Brain microvascular endothelial cell (primary cell): ENCODE measurements around the gene FRS3.

Experiments
- DNase-seq: peaks from one replicate; pipeline ENCODE4 v3.0.0-alpha.2; 2020
- H3K27ac ChIP-seq: fragments of 250-450 bp; sonication (Bioruptor Pico); 2 replicates; pipeline ENCODE4 v1.5.1; 2020; ENCODE audit warnings: mild to moderate bottlenecking, moderate library complexity
- H3K27me3 ChIP-seq: fragments of 250-450 bp; sonication (Bioruptor Pico); replicated peaks from 2 replicates; pipeline ENCODE4 v1.5.1; 2020; ENCODE audit warnings: mild to moderate bottlenecking
- H3K36me3 ChIP-seq: fragments of 250-450 bp; sonication (Bioruptor Pico); replicated peaks from 2 replicates; pipeline ENCODE4 v1.5.1; 2020; ENCODE audit warnings: mild to moderate bottlenecking
- H3K4me3 ChIP-seq: 2 replicates; pipeline ENCODE4 v1.5.1; 2011; ENCODE audit warnings: low read depth, mild to moderate bottlenecking, control low read depth, low read length, moderate library complexity
- in situ Hi-C: cut with HindIII; loops from 2 replicates; pipeline ENCODE4 v1.10.0; 2017; ENCODE audit warnings: low sequenced_read_pairs, low pct_ligation_motif_present
- TF ChIP-seq, protein P1 (sequence below): IDR thresholded peaks from 2 replicates; pipeline ENCODE4 v1.5.1; 2011; ENCODE audit warnings: low read depth, mild to moderate bottlenecking, moderate library complexity, low read length, control low read depth, inconsistent platforms; ENCODE audit errors: missing control alignments

FRS3 gene

DNA sequence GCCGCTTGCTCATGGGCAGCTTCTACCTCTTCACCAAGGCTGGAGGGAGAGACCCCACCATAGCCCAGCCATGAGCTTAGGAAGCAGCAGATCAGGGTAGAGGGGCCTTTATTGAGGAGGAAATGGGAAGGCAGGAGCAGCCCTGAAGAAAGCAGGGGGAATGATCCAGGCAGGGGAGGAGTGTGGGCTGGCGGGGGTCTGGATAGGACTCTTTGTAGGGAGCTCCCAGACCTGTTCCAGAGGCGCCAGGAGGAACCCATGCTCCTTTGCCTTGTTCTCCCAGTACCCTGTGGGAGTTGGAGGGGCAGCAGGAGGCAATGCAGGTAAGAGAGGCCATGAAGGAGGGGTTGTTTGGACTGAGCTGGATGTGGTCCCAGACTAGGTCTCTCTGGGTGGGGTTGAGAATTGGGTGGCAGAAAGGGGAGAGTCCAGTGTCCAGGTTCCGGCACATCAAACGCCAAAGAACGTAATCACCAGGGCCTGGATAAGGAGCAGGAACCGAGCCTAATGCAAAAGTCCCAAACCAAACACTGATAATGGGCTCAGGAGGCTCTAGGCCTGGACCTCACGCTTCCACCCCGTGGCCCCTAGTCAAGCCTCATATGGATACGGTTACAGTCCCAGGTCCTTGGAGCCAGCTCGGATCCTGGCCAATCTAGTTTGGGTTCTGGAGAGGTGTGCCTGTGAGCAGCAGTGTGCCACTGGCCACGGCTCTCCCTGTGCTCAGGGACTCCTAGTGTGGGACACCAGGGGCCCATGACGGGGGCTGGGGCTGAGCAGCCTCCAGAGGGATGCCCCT, 20.4 kb downstream of the FRS3 start:
- no peak overlapping the region for H3K27ac ChIP-seq
- no peak overlapping the region for H3K4me3 ChIP-seq
- no peaks in the 10 kb centered on the region for H3K36me3 ChIP-seq
- TF ChIP-seq, protein P1, sequence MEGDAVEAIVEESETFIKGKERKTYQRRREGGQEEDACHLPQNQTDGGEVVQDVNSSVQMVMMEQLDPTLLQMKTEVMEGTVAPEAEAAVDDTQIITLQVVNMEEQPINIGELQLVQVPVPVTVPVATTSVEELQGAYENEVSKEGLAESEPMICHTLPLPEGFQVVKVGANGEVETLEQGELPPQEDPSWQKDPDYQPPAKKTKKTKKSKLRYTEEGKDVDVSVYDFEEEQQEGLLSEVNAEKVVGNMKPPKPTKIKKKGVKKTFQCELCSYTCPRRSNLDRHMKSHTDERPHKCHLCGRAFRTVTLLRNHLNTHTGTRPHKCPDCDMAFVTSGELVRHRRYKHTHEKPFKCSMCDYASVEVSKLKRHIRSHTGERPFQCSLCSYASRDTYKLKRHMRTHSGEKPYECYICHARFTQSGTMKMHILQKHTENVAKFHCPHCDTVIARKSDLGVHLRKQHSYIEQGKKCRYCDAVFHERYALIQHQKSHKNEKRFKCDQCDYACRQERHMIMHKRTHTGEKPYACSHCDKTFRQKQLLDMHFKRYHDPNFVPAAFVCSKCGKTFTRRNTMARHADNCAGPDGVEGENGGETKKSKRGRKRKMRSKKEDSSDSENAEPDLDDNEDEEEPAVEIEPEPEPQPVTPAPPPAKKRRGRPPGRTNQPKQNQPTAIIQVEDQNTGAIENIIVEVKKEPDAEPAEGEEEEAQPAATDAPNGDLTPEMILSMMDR = no peak
- no peaks in the 10 kb centered on the region for H3K27me3 ChIP-seq
- in situ Hi-C loops = no loop called here
- no peak for DNase-seq

DNA sequence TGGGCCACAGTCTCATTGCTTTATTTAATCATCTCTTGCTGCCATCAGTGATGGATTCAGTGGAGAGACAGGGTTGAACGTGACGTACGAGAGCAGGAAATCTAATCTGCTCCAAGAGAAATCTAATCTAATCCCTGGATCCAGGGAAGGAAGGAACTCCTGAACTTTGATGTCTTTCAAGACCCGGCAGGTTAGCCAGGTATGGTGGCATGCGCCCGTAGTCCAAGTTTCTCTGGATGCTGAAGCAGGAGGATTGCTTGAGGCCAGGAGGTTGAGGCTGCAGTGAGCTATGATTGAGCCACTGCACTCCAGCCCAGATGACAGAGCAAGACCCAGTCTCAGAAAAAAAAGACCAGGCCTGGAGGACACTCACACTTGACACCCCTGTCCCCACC, 21.1 kb downstream of the FRS3 start:
- in situ Hi-C loops = no loop called here
- Histone ChIP-seq H3K27ac (no peak overlapping the region), H3K36me3 (no peaks in the 10 kb centered on the region), H3K4me3 (no peak overlapping the region), H3K27me3 (no peaks in the 10 kb centered on the region)
- DNase-seq = no peak
- TF ChIP-seq, protein P1 = no peak

- peak; percentile 25 for DNase-seq
- TF ChIP-seq, protein P1 = no peak
- in situ Hi-C loops = no loop called here
- Histone ChIP-seq H3K27ac (no peak overlapping the region), H3K4me3 (no peak overlapping the region), H3K27me3 (no peaks in the 10 kb centered on the region), H3K36me3 (no peaks in the 10 kb centered on the region)
Measured at GRCh38 chr6:41757931-41758640, 21.6 kb downstream of the FRS3 start.

GRCh38 chr6:41757271-41757670, 22.4 kb downstream of the FRS3 start:
- Histone ChIP-seq H3K27ac (no peak overlapping the region), H3K27me3 (no peaks in the 10 kb centered on the region), H3K4me3 (no peak overlapping the region), H3K36me3 (no peaks in the 10 kb centered on the region)
- DNase-seq = no peak
- in situ Hi-C loops = no loop called here
- TF ChIP-seq, protein P1 = no peak

DNA sequence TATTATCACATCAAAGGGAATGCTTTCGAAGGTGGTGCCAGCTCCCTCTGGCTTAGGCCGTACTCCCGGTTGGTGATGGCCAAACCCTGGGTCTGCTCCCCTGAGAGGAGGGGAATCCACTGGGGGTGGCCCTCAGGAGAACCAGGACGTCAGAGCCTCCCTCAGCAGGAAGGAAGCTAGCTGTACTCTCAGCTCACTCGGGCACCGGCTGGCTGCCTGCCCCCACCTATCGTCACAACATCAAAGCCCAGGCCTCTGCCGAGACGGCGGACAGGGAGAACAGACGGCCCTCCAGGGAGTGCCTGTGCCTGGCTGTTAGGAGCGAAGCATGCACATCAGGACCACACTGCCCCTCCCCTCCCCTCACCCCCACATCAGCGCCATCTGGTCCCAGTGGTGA, 23.3 kb downstream of the FRS3 start:
- H3K4me3 ChIP-seq = no peak overlapping the region
- no peaks in the 10 kb centered on the region for H3K27me3 ChIP-seq
- in situ Hi-C loops = no loop called here
- no peaks in the 10 kb centered on the region for H3K36me3 ChIP-seq
- H3K27ac ChIP-seq = no peak overlapping the region
- TF ChIP-seq, protein P1 = no peak
- no peak for DNase-seq

GRCh38 chr6:41755895-41756294, 23.8 kb downstream of the FRS3 start:
- TF ChIP-seq, protein P1 = no peak
- in situ Hi-C loops = no loop called here

More at GRCh38 chr6:41755895-41756294, 23.8 kb downstream of the FRS3 start:
- H3K27ac ChIP-seq = no peak overlapping the region
- H3K36me3 ChIP-seq = no peaks in the 10 kb centered on the region
- H3K4me3 ChIP-seq = no peak overlapping the region
- H3K27me3 ChIP-seq = no peaks in the 10 kb centered on the region
- no peak for DNase-seq
